ENCODE results near the gene SLC25A26. TPM values are rescaled to one million over a fixed set of nuclear protein-coding genes. Genes with fewer than 3 reads are reported as not detected.
A peak's percentile ranks its signal among the peaks of the same experiment; 100 is the strongest.
"Not testable (repeated sequence)": the region's sequence is repeated elsewhere in the genome, so short reads cannot be mapped to it uniquely, and the experiment has no call there.

SLC25A26 gene
- polyA plus RNA-seq, 5 donors: 18.3 to 29.5 (median 24.3) TPM

- peak in 1 of 2 donors; percentile 25 for DNase-seq
These were observed 47.1 kb downstream of the SLC25A26 start for GRCh38 chr3:66267906-66268305.

- DNase-seq: no peak
These were observed 48.1 kb downstream of the SLC25A26 start for GRCh38 chr3:66268864-66269263.

DNA sequence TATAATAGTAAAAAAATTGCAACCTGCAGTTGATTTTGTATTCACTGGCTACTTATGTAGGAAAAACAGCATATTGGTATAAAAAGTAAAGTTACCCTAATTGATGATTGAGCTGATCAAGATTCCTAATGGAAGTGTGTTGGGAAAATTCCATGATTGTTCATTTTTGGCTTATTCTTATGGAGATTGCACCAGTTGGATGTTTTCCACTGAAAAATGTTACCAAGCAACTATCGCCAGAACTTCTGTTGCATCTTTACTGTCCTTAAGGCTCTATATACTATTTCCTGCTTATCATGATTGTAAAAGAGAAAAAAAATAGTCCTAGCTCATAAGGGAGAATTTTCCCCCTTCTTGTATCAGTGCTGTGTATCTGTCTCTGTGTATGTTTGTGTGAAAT is 48.6 kb downstream of the SLC25A26 start:
- DNase-seq: peak in 1 of 2 donors; percentile 27

DNA sequence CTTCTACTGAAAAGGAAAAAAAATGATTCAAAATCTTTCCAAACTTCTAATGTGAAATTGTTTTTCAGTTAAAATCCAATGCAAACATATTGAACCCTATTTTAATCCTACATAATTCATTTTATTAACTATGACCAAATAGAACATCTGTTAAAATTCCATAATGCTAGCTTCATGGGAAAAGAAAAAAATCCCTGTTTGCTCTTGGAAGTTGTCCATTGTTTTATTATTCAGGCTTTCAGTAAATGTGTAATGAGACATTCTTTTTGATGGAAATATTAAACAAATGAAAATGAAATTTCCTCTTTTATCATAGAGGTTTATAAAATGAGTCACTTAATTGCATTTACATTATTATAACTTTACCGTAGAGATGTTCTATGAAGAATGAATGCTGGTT is 49.5 kb downstream of the SLC25A26 start:
- DNase-seq: no peak

- peak; percentile 47 to 48 for DNase-seq
These were observed 49.9 kb downstream of the SLC25A26 start for GRCh38 chr3:66270701-66271100.

GRCh38 chr3:66271231-66271630 is 50.4 kb downstream of the SLC25A26 start:
- no peak for DNase-seq

- no peak for DNase-seq
These were observed 51.2 kb downstream of the SLC25A26 start for GRCh38 chr3:66272016-66272415.

DNA sequence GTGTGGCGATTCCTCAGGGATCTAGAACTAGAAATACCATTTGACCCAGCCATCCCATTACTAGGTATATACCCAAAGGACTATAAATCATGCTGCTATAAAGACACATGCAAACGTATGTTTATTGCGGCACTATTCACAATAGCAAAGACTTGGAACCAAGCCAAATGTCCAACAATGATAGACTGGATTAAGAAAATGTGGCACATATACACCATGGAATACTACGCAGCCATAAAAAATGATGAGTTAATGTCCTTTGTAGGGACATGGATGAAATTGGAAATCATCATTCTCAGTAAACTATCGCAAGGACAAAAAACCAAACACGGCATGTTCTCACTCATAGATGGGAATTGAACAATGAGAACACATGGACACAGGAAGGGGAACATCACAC is 54.0 kb downstream of the SLC25A26 start:
- not testable (repeated sequence) for DNase-seq

- no peak for DNase-seq
These were observed 56.0 kb downstream of the SLC25A26 start for GRCh38 chr3:66276705-66277274.

DNA sequence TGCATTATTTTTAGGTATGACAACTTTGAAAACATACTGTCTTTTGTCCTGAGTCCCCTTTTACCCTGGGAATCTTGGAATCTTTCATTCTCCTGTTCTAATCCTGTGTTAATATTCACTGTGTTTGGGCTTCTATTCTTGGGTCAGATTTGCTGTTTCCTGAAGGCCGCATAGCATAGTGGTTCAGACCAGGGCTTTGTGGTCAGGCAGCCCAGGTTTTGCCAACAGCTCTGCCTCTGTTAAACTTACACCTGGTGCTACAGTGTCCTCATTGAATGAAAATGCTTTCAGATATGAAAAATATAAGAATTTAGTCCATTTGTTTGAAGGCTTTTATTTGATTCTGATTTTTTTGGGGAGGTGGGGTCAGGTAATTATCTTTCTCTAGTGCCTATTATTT is 58.4 kb downstream of the SLC25A26 start:
- no peak for DNase-seq

DNA sequence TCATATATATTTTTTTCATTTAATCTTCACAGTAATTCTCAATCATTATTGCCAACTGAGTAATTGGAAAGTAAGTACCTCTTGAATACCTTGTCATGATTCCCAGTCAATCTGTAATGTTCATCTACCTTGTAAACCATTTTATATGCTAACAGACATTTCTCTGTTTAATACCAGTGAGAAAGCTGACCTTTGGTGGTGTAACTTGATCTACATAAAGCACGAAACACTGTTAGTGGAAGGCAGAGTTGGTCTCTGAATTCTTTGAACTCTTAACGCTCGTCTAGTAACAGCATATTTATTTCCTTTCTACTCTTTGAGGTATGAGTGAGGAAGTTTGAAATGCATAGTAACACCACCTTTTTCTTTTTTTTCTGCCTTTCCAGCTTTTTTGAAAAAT is 59.5 kb downstream of the SLC25A26 start:
- DNase-seq: no peak

DNA sequence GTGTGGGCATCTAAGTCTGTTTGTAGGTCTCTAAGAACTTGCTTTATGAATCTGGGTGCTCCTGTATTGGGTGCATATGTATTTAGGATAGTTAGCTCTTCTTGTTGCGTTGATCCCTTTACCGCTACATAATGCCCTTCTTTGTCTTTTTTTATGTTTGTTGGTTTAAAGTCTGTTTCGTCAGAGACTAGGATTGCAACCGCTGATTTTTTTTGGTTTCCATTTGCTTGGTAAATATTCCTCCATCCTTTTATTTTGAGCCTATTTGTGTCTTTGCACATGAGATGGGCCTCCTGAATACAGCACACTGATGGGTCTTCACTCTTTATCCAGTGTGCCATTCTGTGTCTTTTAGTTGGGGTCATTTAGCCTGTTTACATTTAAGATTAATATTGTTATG is 71.1 kb downstream of the SLC25A26 start:
- not testable (repeated sequence) for DNase-seq

DNA sequence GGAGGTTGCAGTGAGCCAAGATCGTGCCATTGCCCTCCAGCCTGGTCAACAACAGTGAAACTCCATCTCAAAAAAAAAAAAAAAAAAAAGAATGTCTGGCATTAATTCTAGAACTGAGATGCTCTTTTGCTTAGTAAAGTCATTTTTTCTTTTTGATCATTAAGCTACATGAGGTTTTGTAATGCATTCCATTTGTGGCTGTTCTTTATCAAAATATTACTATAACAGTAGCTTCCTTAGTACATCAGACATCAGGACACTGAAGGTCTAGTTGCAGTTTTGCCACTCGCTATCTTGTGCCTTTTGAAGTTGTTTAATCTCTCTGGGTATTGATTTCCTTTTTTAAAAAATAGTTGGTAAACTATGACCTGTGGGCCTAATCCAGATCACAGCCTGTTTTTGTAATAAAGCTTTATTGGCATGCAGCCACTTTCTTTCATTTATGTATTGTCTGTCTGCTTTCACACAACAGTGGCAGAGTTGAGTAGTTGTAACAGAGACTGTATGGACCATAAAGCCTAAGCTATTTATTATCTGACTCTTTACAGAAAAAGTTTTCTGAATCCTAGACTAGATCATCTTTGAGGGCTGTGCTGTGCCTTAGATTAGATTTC is 76.6 kb downstream of the SLC25A26 start:
- DNase-seq: peak in 1 of 2 donors; percentile 12

GRCh38 chr3:66297900-66298299 is 77.1 kb downstream of the SLC25A26 start:
- no peak for DNase-seq

DNA sequence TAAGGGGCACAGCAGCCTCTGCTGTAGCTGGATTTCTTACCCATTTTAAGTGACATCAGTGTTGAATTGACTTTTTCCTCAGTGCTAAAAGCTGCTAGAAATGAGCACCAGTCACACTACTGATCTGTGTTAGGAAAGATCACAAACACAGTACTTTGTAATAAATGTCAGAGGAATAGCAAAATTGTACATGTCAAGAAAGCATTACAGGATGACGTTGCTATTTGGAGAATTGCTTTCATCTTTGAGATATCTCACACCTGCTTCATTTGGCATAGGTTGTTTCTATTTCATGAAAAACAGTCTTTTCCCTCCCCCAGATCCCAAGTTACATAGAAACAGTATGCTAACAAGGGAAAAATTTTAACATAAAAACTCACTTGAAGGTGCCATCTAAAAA is 77.8 kb downstream of the SLC25A26 start:
- no peak for DNase-seq

DNA sequence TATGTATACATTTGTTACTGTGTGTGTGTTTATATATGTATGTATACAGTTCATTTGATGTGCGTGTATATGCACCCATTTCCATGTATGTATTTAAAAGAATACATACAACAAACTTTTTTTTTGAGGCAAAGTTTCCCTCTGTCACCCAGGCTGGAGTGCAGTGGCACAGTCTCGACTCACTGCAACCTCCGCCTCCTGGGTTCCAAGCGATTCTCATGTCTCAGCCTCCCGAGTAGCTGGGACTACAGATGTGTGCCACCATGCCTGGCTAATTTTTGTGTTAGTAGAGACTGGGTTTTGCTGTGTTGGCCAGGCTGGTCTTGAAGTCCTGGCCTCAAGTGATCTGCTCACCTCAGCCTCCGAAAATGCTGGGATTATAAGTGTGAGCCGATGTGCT is 78.3 kb downstream of the SLC25A26 start:
- not testable (repeated sequence) for DNase-seq

DNA sequence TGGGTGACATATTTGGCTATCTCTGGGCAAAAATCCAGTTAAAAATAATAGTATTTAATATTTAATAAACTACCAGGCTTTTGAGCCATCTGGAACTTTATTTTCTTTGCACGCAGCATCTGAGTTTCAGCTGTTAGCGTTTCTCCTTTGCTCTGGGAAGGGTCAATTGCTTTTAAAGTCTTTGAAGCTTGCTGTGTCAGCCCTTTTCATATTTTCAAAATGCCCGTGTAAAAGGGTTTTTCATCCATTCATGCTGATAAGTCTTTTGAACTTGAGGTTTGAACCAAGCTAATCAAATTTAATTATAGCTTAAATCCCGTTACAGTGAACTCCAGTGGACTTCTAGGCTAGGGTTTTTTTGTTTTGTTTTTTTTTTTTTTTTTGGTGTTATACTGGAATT is 79.1 kb downstream of the SLC25A26 start:
- DNase-seq: peak; percentile 17 to 33

GRCh38 chr3:66302288-66302687 is 81.5 kb downstream of the SLC25A26 start:
- DNase-seq: no peak

DNA sequence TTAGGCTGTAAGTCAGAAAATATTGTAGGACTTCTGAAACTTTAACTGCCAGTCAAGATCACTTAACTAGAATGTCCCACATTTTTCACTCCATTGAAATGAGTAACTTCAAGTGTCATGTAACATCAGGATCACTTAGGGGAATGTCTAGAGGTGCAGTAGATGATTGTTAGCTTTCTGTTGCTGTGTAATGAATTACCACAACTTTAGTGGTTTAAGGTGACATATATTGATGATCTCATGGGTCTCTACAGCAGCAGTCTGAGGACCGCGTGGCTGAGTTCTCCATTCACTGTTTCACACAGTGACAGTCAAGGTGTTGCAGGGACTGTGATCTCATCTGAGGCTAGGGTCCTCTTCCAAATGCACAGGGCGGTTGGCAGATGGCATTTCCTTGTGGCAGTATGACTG is 82.7 kb downstream of the SLC25A26 start:
- no peak for DNase-seq

- DNase-seq: no peak
These were observed 83.5 kb downstream of the SLC25A26 start for GRCh38 chr3:66304293-66304692.

DNA sequence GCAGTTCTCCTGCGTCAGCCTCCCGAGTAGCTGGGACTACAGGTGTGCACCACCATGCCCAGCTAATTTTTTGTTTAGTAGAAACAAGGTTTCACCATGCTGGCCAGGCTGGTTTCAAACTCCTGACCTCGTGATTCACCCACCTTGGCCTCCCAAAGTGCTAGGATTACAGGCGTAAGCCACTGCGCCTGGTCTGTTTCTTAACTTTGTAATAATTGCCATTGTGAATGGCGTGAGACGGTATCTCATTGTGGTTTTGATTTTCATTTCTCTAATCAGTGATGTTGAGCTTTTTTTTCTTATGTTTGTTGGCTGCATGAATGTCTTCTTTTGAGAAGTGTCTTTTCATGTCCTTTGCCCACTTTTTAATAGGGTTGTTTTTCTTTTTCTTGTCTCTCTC is 85.3 kb downstream of the SLC25A26 start:
- DNase-seq: not testable (repeated sequence)

DNA sequence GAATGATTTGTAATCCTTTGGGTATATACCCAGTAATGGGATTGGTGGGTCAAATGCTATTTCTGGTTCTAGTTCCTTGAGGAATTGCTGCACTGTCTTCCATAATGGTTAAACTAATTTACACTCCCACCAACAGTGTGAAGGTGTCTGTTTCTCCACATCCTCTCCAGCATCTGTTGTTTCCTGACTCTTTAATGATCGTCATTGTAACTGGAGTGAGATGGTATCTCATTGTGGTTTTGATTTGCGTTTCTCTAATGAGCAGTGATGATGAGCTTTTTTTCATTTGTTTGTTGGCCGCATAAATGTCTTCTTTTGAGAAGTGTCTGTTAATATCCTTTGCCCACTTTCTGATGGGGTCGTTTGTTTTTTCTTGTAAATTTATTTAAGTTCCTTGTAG is 86.2 kb downstream of the SLC25A26 start:
- DNase-seq: not testable (repeated sequence)

GRCh38 chr3:66312039-66312438 is 91.2 kb downstream of the SLC25A26 start:
- DNase-seq: no peak

DNA sequence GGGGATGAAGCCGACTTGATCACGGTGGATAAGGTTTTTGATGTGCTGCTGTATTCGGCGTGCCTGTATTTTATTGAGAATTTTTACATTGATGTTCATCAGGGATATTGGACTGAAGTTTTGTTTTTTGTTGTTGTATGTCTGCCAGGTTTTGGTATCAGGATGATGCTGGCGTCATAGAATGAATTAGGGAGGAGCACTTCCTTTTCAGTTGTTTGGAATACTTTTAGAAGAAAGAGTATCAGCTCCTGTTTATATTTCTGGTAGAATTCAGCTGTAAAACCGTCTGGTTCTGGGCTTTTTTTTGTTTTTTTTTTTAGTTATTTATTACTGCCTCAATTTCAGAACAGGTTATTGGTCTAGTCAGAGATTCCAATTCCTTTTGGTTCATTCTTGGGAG is 93.7 kb downstream of the SLC25A26 start:
- DNase-seq: no peak

Data from right lung (tissue), 5 donors.